ENCODE data around the gene CUL7.

CUL7 gene

GRCh38 chr6:43076464-43077332 is 23.0 kb upstream of the CUL7 start:
- DNase-seq, result no peak

- no peak for DNase-seq
Measured at GRCh38 chr6:43075670-43076463, 22.2 kb upstream of the CUL7 start, which contains the start of gene PTK7. PTK7 (plus strand) TSS chr6:43076314; CDS start chr6:43076489, 175 bp downstream.

GRCh38 chr6:43074847-43075669 is 21.4 kb upstream of the CUL7 start:
- DNase-seq, result no peak

GRCh38 chr6:43070028-43070632 is 16.5 kb upstream of the CUL7 start:
- DNase-seq, result no peak

GRCh38 chr6:43062818-43063217 is 9.2 kb upstream of the CUL7 start:
- DNase-seq, result no peak

GRCh38 chr6:43061861-43062260 is 8.2 kb upstream of the CUL7 start:
- DNase-seq, result no peak

GRCh38 chr6:43060755-43061633 is 7.3 kb upstream of the CUL7 start:
- DNase-seq, result no peak

- DNase-seq, result peak; percentile 33
Measured at GRCh38 chr6:43060034-43060754, 6.5 kb upstream of the CUL7 start.

- peak; percentile 99 for DNase-seq
Measured at GRCh38 chr6:43059168-43060033, 5.8 kb upstream of the CUL7 start, which contains the start of the genes KLC4 and MRPL2. KLC4 (plus strand) TSS chr6:43059631; CDS start chr6:43061336, 1,705 bp downstream. MRPL2 (minus strand) TSS chr6:43059434; CDS start chr6:43059381, 53 bp downstream.

- no peak for DNase-seq
Measured at GRCh38 chr6:43058531-43058930, 4.9 kb upstream of the CUL7 start.

- no peak for DNase-seq
Measured at GRCh38 chr6:43055966-43056365, 2.3 kb upstream of the CUL7 start.

- peak; percentile 21 for DNase-seq
Measured at GRCh38 chr6:43054206-43054943, 724 bp upstream of the CUL7 start.

GRCh38 chr6:43052842-43053544 is 658 bp downstream of the CUL7 start:
- no peak for DNase-seq

GRCh38 chr6:43052225-43052841 is 1.3 kb downstream of the CUL7 start:
- no peak for DNase-seq

GRCh38 chr6:43050981-43051380 is 2.7 kb downstream of the CUL7 start:
- no peak for DNase-seq

GRCh38 chr6:43047998-43048397 is 5.7 kb downstream of the CUL7 start:
- no peak for DNase-seq

GRCh38 chr6:43045371-43045930 is 8.2 kb downstream of the CUL7 start:
- DNase-seq, result no peak

Measured in NCI-H2029 (cell line).